Peyer's patch (tissue), 4 donors: ENCODE data around the gene PLEKHM3.

Experiments used
- CTCF ChIP-seq, 6 experiments: fragments of 450-650 bp in 4 of 6; fragments of 200-600 bp in 2 of 6; sonication (generic) in 1 of 6; IDR thresholded peaks; one replicate each; pipeline ENCODE4 v1.5.1; 2017 to 2019; ENCODE audit warnings: antibody characterized with exemption in 6 of 6, mild to moderate bottlenecking in 3 of 6, moderate library complexity in 1 of 6
- POLR2A ChIP-seq, 2 donors: fragments of 450-650 bp; IDR thresholded peaks; one replicate each; pipeline ENCODE4 v1.5.1; 2017; ENCODE audit warnings: antibody characterized with exemption in 2 of 2, mild to moderate bottlenecking in 2 of 2, moderate library complexity in 2 of 2

GRCh38 chr2:207898354-207898695 is 127.0 kb downstream of the PLEKHM3 start:
- TF ChIP-seq CTCF (IDR thresholded peaks at IDR 0.05) (no peak), POLR2A (IDR thresholded peaks at IDR 0.05) (no peak)
